PFSK-1 (cell line): ENCODE measurements around the gene SYTL2.

Experiments used
- POLR2AphosphoS5 ChIP-seq: IDR thresholded peaks from 2 replicates; pipeline ENCODE4 v1.6.1; 2012; ENCODE audit warnings: low read depth, mild to moderate bottlenecking, control low read depth, low read length, moderate library complexity
- SIN3A ChIP-seq: IDR thresholded peaks from 2 replicates; pipeline ENCODE4 v1.6.1; 2012; ENCODE audit warnings: mild to moderate bottlenecking, low read length, moderate library complexity, borderline replicate concordance; ENCODE audit not compliant: insufficient read depth

GRCh38 chr11:85663080-85663752, 147.7 kb downstream of the SYTL2 start:
- TF ChIP-seq POLR2AphosphoS5 (no peak), SIN3A (no peak)
